Glutamatergic neuron (in vitro differentiated cells): Measurements from ENCODE around the gene EFHD2. TPM values are rescaled to one million over a fixed set of nuclear protein-coding genes. Genes with fewer than 3 reads are reported as not detected.
A peak's percentile ranks its signal among the peaks of the same experiment; 100 is the strongest.
"Not testable (repeated sequence)": the region's sequence is repeated elsewhere in the genome, so short reads cannot be mapped to it uniquely, and the experiment has no call there.

ENCODE experiments used
- DNase-seq: peaks from one replicate; pipeline ENCODE4 v3.0.0; 2022
- H3K27ac Mint-ChIP-seq: one replicate; pipeline ENCODE4 v1.8.0; 2020; ENCODE audit warnings: mild to moderate bottlenecking, mixed read lengths, inconsistent platforms; ENCODE audit not compliant: unreplicated experiment
- H3K27me3 Mint-ChIP-seq: one replicate; pipeline ENCODE4 v1.8.0; 2020; ENCODE audit warnings: mild to moderate bottlenecking, moderate library complexity, mixed read lengths, inconsistent platforms; ENCODE audit not compliant: unreplicated experiment
- H3K36me3 Mint-ChIP-seq: one replicate; pipeline ENCODE4 v1.8.0; 2020; ENCODE audit warnings: mild to moderate bottlenecking, mixed read lengths, inconsistent platforms; ENCODE audit not compliant: unreplicated experiment
- H3K4me1 Mint-ChIP-seq: one replicate; pipeline ENCODE4 v1.8.0; 2020; ENCODE audit warnings: mild to moderate bottlenecking, low read depth, mixed read lengths, inconsistent platforms; ENCODE audit not compliant: unreplicated experiment
- H3K4me3 Mint-ChIP-seq: one replicate; pipeline ENCODE4 v1.8.0; 2020; ENCODE audit warnings: mild to moderate bottlenecking, mixed read lengths, inconsistent platforms; ENCODE audit not compliant: unreplicated experiment
- H3K9me3 Mint-ChIP-seq: one replicate; pipeline ENCODE4 v1.8.0; 2020; ENCODE audit warnings: mild to moderate bottlenecking, moderate library complexity, mixed read lengths, inconsistent platforms; ENCODE audit not compliant: unreplicated experiment
- CTCF ChIP-seq: fragments of 200-600 bp; sonication (generic); IDR thresholded peaks from one replicate; pipeline ENCODE4 v1.5.0; 2021; ENCODE audit not compliant: partially characterized antibody, unreplicated experiment
- total RNA-seq: library from RNA; stranded (reverse); fragmentation: NEBNext Ultra II Directional; extraction: Animal tissue kit (Norgen Biotek cat#: 25700); gene quantifications from one replicate; pipeline ENCODE4 v1.2.1, GENCODE V29; 2021; ENCODE audit not compliant: unreplicated experiment

Gene EFHD2
- total RNA-seq, 1 donor from 2014 or later, result 2.6 TPM

DNA sequence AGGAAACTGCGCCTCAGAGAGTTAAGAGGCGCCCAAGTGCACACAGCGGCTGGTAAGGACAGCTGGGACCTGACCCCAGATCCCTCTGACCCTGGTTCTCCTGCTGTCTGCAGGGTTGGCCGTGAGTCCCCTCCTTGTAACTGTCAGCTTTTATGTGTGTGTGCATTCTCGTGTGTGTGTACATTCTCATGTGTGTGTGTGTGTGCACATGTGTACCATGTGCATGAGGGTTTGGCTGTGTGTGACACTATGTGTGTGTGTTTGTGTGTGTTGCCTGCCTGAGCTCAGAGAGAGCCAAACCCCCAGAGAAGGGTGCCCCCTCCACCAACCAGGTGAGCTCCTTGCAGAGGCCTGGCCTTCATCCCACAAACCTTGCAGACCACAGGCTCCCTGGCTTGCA lies 25.9 kb upstream of the EFHD2 start:
- DNase-seq, result no peak
- Mint-ChIP-seq H3K4me1 (peaks cover 25% of the 10 kb centered on the region), H3K27ac (no peak overlapping the region), H3K27me3 (peaks cover 14% of the 10 kb centered on the region), H3K9me3 (peaks cover 2% of the 10 kb centered on the region), H3K36me3 (peaks cover 5% of the 10 kb centered on the region), H3K4me3 (no peak overlapping the region)
- TF ChIP-seq CTCF, result no peak

- TF ChIP-seq CTCF, result no peak
- peaks cover 2% of the 10 kb centered on the region for H3K9me3 Mint-ChIP-seq
- peaks cover 24% of the 10 kb centered on the region for H3K4me1 Mint-ChIP-seq
- peak; percentile 56 for DNase-seq
- peak overlapping the region; percentile 59 for H3K4me3 Mint-ChIP-seq
- peaks cover 14% of the 10 kb centered on the region for H3K27me3 Mint-ChIP-seq
- H3K36me3 Mint-ChIP-seq, result peaks cover 5% of the 10 kb centered on the region
- peak overlapping the region; percentile 38 for H3K27ac Mint-ChIP-seq
Measured at GRCh38 chr1:15384301-15384901, 25.3 kb upstream of the EFHD2 start.

DNA sequence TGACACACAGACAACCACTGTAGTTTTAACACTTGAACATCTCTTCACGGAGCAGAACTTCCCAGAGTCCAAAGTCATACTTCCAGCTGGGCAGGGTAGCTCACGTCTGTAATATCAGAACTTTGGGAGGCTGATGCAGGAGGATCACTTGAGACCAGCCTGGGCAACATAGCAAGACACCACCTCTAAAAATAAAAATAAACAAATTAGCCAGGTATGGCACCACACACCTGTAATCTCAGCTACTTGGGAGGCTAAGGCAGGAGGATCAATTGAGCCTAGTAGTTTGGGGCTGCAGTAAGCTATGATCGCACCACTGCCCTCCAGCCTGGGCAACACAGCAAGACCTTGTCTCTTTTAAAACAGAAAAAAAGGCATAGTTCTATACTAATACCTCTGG lies 24.3 kb upstream of the EFHD2 start:
- no peak for DNase-seq
- peaks cover 5% of the 10 kb centered on the region for H3K36me3 Mint-ChIP-seq
- no peak overlapping the region for H3K27ac Mint-ChIP-seq
- H3K4me1 Mint-ChIP-seq, result peaks cover 19% of the 10 kb centered on the region
- TF ChIP-seq CTCF, result no peak
- H3K9me3 Mint-ChIP-seq, result peaks cover 2% of the 10 kb centered on the region
- H3K4me3 Mint-ChIP-seq, result no peak overlapping the region
- H3K27me3 Mint-ChIP-seq, result peaks cover 14% of the 10 kb centered on the region

DNA sequence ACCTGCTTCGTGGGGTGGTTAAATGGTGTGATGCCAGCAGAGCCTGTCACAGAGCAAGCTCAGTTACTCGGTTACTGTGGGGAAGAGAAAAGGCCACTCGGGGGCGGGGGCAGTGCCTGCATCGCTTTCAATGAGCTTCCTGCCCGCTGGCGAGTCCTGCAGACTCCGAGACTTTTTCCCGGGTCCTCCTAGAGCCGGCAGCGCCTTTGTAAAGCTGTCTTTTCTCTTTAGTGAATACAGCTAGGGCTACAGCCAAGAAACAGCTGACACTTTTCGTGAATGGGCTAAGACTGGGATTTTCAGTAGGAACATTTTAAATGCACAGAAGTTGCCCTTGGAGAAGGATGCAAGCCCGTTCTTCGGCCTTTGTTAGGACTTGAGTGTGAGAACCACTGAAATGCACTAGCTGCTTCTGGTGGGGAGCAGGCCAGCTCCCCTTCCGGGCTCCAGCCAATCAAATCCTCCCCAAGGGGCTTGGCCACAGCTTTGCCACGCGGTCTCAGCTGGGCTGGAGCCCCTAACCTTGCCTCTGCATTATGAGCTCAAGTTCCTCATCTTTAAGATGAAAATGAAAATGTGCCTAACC lies 23.4 kb upstream of the EFHD2 start:
- Mint-ChIP-seq H3K4me3 (no peak overlapping the region), H3K36me3 (peaks cover 5% of the 10 kb centered on the region), H3K27me3 (peaks cover 14% of the 10 kb centered on the region), H3K27ac (no peak overlapping the region), H3K4me1 (peaks cover 21% of the 10 kb centered on the region), H3K9me3 (peaks cover 2% of the 10 kb centered on the region)
- no peak for TF ChIP-seq CTCF
- no peak for DNase-seq

DNA sequence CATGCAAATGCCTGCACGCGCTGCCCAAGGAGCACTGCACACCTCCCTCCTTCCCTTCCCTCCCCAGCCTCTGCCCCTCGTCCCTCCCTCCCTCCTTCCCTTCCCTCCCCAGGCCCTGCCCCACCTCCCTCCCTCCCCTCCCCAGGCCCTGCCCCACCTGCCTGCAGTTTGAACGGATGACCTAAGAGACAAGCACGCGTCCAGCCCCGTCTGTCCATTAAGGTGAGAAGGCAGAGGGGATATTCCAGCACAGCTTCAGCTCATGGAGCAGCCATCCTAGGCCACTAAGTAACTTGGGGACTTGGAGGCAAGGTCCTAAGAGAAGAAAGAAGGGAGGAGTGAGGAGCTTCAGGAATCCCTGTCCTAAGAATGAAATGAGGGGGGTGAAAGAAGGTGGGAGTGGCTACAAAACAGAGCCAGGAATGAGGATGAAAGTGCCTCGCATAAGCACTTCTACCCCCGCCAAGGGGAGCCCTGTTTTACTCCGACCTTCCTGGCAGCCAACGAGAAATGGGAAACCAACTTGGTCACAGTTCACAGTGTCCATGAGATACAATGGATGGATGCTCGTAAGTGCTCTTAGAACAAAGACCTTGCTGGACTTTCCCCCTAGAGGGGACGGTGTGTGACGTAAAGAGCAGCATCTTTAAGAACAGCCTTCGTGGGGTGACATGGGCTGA lies 21.3 kb upstream of the EFHD2 start:
- TF ChIP-seq CTCF, result no peak
- H3K9me3 Mint-ChIP-seq, result peaks cover 2% of the 10 kb centered on the region
- H3K36me3 Mint-ChIP-seq, result no peaks in the 10 kb centered on the region
- H3K27ac Mint-ChIP-seq, result no peak overlapping the region
- no peak overlapping the region for H3K4me3 Mint-ChIP-seq
- DNase-seq, result no peak
- H3K4me1 Mint-ChIP-seq, result peaks cover 19% of the 10 kb centered on the region
- H3K27me3 Mint-ChIP-seq, result peaks cover 6% of the 10 kb centered on the region

GRCh38 chr1:15389828-15390227 lies 19.9 kb upstream of the EFHD2 start:
- H3K9me3 Mint-ChIP-seq, DNase-seq, H3K4me3 Mint-ChIP-seq, H3K27me3 Mint-ChIP-seq, H3K36me3 Mint-ChIP-seq, H3K4me1 Mint-ChIP-seq, H3K27ac Mint-ChIP-seq: not testable (repeated sequence)
